PFSK-1 (cell line): ENCODE measurements around the gene HPCA.

ENCODE experiments used
- FOXP2 ChIP-seq: optimal IDR thresholded peaks from 2 replicates; pipeline ENCODE3; 2011; ENCODE audit warnings: borderline replicate concordance, control low read depth, inconsistent platforms; ENCODE audit not compliant: insufficient read depth; ENCODE audit errors: extremely low read length, extremely low read depth
- POLR2AphosphoS5 ChIP-seq: IDR thresholded peaks from 2 replicates; pipeline ENCODE4 v1.6.1; 2012; ENCODE audit warnings: low read depth, mild to moderate bottlenecking, control low read depth, low read length, moderate library complexity
- REST ChIP-seq, 2 experiments: IDR thresholded peaks; 2 replicates each; pipeline versions ENCODE4 v1.6.1 to v1.8.0; 2011 to 2012; ENCODE audit warnings: low read depth in 2 of 2, low read length in 2 of 2, control low read depth in 1 of 2, inconsistent platforms in 1 of 2, mild to moderate bottlenecking in 1 of 2, moderate library complexity in 1 of 2; ENCODE audit not compliant: insufficient read depth in 1 of 2
- SIN3A ChIP-seq: IDR thresholded peaks from 2 replicates; pipeline ENCODE4 v1.6.1; 2012; ENCODE audit warnings: mild to moderate bottlenecking, low read length, moderate library complexity, borderline replicate concordance; ENCODE audit not compliant: insufficient read depth
- TAF1 ChIP-seq: IDR thresholded peaks from 2 replicates; pipeline ENCODE4 v1.6.1; 2012; ENCODE audit warnings: low read length, control low read depth, borderline replicate concordance; ENCODE audit not compliant: insufficient read depth

The HPCA gene

GRCh38 chr1:32915766-32916706 lies 29.7 kb downstream of the HPCA start:
- TF ChIP-seq FOXP2 (no peak), POLR2AphosphoS5 (no peak), TAF1 (no peak), SIN3A (no peak), REST (IDR thresholded peaks at IDR 0.05; ENCODE audit: insufficient read depth in 1 of 2, low read depth in 2 of 2, low read length in 2 of 2) (no peak)

- no peak for TF ChIP-seq SIN3A
- no peak for TF ChIP-seq REST (IDR thresholded peaks at IDR 0.05; ENCODE audit: insufficient read depth in 1 of 2, low read depth in 2 of 2, low read length in 2 of 2)
- TF ChIP-seq POLR2AphosphoS5: no peak
- TF ChIP-seq TAF1: no peak
- TF ChIP-seq FOXP2: no peak
Measured at GRCh38 chr1:32917521-32917920, 31.2 kb downstream of the HPCA start.

- no peak for TF ChIP-seq TAF1
- no peak for TF ChIP-seq POLR2AphosphoS5
- no peak for TF ChIP-seq SIN3A
- TF ChIP-seq FOXP2: no peak
- TF ChIP-seq REST (IDR thresholded peaks at IDR 0.05; ENCODE audit: insufficient read depth in 1 of 2, low read depth in 2 of 2, low read length in 2 of 2): no peak
Measured at GRCh38 chr1:32918179-32918578, 31.9 kb downstream of the HPCA start.

- TF ChIP-seq POLR2AphosphoS5: no peak
- no peak for TF ChIP-seq SIN3A
- TF ChIP-seq REST (IDR thresholded peaks at IDR 0.05; ENCODE audit: insufficient read depth in 1 of 2, low read depth in 2 of 2, low read length in 2 of 2): no peak
- no peak for TF ChIP-seq TAF1
- no peak for TF ChIP-seq FOXP2
Measured at GRCh38 chr1:32919811-32920733, 33.8 kb downstream of the HPCA start.
